CD4-positive, alpha-beta T cell treated with Interleukin-10 for 1 hour (primary cell): ENCODE measurements around the gene SPATA13.
A peak's percentile ranks its signal among the peaks of the same experiment; 100 is the strongest.

Experiments used
- DNase-seq: peaks from one replicate; pipeline ENCODE4 v3.0.0-alpha.2; 2020

Gene SPATA13

DNA sequence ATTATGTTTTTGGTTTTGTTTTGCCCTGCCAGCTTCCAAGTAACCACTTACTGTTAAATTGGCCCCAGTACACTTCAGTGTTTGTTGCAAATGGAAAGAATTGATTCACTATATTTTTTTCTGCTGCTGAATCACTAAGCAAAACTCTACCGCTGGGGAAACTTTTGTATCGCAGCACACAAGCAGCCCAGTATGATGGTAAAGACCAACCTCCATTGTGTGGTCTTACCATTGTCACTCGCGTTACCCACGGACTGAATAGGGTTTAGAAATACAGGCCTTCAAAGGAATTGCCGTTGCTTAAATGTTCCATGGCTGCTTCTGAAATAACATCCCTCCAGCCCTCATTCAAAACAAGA is 7.9 kb downstream of the SPATA13 start:
- DNase-seq = no peak

DNA sequence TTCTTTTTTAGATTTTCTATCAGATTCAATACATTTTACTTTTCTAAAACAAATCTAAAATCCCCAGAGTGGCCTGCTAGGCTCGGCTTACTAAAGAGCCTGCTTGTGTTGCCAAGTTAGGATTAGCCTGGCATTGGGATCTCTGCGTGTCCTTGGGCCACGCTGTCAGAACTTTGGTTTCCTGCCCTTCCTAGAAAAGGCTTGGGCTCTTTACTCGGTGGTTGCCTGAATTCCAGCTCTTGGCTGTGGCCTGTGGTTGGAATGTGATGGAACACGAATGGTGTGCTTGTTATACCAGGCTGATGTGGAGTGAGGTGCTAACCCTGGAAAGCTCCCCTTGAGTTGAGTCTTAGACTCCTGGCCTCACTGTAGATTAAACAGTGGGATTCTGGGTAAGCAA is 8.5 kb downstream of the SPATA13 start:
- DNase-seq = no peak

DNA sequence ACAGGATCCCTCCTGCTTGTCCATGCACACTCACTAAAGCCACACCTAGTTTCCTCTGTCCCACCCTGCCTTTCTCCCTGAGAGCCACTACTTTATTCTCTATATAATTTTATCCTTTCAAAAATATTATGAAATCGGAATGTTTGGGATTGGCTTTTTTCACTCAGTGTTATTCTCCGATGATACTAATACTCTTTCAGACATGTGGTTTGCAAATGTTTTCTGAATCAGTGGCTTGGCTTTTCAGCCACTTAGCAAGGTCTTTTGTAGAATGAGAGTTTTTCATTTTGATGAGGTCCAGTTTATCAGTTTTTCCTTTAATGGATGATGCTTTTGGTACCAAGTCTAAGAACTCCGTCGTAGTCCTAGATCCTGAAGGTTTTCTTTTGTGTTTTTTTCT is 11.6 kb downstream of the SPATA13 start:
- DNase-seq = no peak

DNA sequence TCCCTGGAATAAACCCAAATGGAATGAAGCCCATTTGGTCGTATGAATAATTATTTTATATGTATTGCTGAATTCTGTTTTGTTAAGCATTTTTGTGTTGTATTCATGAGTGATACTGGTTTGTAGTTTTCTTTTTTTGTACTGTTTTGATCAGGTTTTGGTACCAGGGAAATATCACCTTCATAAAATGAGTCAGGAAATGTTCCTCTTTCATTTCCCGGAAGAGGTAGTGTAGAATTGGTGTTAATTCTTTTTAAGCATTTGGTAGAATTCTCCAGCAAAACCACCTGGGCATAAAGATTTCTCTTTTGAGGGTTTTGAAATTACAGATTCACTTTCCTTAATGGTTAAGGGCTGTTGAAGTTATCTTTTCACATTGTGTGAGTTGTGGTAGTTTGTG is 13.3 kb downstream of the SPATA13 start:
- no peak for DNase-seq

DNA sequence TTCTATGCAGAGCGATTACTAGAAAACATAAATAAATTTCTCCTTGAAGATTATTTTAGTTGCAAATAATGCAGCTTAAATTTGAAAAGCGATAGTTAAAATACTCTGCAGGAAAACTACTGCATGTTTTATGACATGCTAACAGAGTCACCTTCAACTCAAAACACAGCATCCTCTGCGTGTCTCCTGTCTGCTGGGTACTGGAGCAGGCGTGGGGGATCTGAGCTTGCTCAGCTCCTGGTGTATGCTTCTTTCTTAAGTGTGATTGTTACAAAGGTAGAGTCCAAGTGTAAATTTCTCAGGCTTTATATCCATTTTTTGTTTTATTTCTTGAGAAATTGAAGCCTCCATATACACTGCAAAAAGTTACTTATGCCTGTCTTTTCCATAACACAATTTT is 15.3 kb downstream of the SPATA13 start:
- DNase-seq = no peak

DNA sequence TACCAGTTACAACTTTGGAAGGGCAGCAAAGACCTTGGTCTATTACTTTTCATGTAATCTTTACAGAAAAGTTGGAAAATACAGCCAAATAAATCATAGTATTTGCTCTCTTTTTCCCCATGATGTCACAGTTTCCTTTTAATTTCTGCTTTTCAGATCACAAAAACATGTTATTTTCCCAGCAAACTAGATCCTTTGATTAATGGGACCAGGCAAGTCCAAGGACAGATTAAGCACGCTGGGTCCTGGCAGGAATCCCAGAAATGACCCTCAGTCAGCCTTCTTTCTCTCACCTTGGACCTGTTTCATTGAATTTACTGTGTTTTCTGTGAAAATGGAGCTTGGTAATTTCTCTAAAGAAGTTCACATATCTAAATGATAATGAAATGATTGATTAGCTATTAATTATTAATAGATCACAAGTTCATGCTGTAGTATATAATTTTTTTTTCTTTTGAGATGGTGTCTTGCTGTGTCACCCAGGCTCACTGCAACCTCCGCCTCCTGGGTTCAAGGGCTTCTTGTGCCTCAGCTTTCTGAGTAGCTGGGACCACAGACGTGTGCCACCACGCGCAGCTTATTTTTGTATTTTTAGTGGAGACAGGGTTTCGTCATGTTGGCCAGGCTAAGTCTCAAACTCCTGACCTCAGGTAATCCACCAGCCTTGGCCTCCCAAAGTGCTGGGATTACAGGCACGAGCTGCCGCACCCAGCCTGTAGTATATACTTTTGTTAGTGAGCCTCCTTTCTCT is 16.0 kb downstream of the SPATA13 start:
- DNase-seq = no peak

DNA sequence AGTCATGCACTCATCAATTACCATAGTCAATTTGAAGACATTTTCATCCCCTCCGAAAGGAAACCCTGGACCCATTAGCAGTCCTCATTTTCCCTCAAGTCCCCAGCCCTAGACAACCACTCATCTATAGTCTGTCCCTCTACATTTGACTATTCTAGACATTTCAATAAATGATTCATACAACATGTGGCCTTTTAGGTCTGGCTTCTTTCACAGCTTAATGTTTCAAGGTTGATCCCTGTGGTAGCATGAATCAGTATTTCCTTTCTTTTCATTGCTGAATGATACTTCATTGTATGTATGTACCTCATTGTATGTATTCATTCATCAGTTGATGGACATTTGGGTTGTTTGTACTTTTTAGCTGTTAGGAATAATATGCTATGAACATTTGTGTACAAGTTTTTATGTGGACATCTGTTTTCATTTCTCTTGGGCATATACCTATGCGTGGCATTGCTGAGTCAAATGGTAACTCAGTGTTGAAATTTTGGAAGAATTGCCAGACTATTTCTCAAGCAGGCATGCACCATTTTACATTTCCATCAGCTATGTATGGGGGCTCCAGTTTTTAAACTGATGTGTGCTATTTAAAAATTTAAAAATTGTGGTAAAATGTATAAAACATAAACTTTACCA is 18.4 kb downstream of the SPATA13 start:
- DNase-seq = no peak

DNA sequence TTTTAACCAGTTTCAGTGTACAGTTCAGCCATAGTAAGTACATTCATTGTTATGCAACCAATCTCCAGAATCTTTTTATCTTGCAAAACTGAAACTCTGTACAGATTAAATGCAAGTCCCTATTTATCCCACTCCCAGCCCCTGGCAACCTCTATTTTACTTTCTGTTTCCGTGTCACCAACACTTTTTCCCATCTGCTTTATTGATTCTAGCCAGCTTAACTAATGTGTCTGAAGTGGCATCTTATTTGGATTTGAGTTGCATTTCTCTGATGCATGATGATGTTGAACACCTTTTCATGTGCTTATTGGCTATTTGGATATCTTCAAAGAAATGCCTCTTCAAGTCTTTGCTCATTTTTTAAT is 18.9 kb downstream of the SPATA13 start:
- no peak for DNase-seq

DNA sequence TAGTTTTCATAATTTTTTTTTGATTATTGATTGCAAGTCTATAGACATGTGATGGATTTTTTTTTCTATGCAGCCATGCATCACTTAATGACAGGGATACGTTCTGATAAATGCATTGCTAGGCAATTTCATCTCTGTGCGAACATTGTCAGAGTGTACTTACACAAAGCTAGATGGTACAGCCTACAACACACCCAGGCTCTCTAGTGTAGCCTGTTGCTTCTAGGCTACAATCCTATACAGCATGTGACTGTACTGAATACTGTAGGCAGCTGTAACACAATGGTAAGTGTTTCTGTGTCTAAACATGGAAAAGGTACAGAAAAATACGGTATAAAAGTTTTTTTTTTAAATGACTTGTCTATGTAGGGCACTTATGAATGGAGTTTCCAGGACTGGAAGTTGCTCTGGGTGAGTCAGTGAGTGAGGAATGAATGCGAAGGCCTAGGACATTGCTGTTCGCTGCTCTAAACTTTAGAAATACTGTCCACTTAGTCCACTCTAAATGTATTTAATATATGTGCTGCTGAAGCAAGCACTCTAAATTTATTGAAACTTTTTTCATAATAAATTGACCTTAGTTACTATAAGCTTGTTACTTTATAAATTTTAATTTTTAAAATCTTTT is 20.3 kb downstream of the SPATA13 start:
- DNase-seq = no peak

DNA sequence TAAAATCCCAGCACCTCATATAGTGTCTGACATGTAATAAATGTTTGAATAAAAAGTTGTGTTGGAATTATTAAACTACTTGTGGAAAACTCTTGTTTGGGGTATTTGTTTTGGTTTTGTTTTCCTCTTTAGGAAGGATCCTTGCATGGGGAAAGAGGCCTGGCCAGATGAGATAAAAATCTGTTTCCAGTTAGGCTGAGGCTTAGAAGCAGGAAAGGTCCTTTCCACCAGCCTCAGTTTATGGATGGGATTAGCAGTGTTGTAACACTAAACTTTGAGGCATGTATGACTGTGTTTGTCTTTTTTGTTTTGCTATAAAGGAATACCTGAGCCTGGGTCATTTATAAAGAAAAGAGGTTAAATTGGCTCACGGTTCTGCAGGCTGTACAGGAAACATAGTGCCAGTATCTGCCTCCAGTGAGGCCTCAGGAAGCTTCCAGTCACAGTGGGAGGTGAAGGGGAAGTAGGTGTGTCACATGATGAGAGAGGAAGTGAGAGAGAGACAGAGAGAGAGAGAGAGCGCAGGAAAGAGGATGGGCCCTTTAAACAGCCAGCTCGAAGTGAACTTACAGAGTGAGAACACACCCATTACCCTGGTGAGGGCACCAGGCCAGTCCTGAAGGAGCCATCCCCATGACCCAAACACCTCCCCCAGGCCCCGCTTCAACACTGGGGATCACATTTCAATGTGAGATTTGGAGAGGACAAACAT is 21.6 kb downstream of the SPATA13 start:
- DNase-seq = no peak

DNA sequence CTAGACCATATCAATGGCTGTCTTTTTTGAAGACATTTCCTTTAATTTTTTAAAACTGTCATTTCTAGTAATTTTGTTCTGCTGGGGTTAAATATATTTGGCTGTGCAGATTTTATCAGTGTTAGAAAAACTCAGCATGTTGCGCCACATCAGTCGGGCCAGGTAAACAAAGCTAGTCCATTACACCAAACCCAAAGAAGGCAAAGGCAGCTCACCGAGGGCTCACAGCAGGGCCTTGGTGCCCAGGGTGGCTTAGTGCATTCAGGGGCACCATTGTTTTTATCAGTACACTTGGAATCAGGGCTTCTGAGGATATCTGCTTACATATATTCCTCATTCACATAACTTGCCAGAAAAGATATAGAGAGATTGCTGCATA is 22.2 kb downstream of the SPATA13 start:
- DNase-seq = no peak

DNA sequence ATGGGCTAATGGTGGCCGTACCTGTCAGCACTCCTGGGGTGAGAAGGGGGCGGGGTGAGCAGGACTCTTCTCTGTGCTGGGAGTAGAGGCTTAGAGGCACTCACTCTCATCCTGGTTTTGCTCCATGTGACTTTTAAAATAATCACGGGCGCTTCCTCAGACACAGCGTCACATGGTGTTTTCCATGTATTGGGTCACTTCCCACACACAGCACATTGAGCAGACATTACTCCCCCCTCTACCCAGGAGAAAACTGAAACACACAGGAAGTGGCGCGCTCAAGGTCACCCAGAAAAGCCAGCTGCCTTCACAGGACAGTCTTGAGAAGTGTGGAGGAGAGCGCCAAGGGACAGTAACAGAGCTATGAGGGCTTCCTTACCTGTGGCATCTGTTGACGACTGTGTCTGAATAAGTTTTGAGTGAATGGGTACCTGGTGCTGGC is 23.2 kb downstream of the SPATA13 start:
- no peak for DNase-seq

DNA sequence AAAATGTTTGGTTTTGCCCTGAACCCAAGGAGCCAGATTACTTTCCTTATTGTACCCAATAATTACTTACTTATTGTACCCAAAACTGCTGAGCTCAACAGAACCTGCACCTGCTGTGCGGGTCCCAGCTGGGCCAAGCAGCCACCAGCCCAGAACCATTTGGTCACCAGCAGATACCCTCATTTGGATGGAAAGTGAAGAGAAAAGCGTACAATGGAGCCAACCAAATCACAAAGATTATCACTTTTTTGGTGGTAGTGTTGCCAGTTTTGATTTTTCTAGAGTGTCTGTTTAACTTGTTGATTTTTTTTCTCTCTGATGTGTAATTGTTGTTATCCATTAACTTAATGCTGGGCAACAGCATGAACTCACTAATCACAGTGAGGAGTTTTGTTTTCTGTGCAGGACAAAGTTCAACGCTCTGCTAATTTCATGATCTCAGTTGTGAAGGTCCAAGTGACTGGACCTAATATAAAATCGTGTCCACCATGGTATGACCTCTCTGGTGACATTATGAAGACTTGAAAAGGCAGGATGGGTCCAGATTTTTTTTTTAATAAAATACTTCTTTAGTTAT is 23.8 kb downstream of the SPATA13 start:
- DNase-seq = no peak

DNA sequence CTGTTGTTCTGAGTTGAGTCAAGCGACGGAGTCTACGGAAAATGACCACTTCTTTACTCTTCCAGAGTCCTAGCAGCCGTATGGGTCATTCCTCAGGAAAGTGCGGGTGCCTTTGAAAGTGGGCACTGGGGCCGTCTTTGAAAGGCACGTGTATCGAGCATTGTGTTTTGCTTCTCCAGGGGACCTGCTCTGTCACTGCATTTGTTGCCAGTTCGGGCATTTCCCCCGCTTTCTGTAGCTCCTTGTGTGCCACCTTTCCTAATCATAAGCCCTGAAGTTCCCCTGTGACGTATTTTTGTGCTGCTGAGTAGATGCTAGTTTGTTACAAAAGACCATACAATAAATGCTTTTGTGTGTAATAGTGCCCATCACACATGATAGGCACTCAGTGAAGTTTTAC is 24.4 kb downstream of the SPATA13 start:
- no peak for DNase-seq

DNA sequence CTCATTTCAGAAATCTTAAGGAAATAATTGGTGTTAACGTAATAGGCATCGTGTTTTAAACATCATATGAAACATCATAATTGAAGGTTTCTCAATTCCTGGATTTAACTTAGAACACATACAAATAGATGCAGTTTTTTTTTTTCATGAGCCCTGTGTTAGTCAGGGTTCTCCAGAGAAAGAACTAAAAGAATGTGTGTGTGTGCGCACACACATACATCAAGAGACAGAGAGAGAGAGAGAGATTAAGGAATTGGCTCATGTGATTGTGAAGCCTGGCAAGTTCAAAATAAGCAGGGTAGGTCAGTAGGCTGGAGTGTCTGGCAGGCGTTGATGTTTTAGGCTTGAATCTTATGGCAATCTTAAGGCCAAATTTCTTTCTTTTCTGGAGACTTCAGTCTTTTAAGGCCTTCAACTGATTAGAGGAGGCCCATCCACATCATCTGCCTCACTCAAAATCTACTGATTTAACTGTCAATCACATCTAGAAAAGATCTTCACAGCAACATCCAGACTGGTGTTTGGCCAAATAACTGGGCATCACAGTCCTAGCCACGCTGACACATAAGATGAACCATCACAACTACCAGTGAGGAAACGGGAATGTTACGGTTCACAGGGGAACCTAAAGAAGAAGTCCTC is 25.2 kb downstream of the SPATA13 start:
- no peak for DNase-seq

DNA sequence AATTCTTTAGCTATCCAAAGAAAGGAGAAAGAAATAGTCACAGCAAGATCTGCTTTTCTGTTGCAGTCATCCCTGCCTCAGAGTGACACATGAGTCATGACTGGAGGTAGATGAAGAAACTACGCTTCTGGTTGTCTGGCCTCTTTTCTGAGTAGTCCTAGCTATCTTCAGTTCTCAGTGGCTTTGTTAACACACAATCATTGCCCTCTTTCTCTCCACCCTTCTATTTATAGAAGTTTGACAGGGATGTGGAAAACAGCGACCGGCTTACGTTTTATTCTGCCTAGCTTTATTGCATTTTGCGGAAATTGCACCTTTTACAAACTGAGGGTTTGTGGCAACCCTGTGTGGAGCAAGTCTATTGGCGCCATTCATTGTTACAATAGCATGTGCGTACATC is 26.7 kb downstream of the SPATA13 start:
- DNase-seq = peak; percentile 16

DNA sequence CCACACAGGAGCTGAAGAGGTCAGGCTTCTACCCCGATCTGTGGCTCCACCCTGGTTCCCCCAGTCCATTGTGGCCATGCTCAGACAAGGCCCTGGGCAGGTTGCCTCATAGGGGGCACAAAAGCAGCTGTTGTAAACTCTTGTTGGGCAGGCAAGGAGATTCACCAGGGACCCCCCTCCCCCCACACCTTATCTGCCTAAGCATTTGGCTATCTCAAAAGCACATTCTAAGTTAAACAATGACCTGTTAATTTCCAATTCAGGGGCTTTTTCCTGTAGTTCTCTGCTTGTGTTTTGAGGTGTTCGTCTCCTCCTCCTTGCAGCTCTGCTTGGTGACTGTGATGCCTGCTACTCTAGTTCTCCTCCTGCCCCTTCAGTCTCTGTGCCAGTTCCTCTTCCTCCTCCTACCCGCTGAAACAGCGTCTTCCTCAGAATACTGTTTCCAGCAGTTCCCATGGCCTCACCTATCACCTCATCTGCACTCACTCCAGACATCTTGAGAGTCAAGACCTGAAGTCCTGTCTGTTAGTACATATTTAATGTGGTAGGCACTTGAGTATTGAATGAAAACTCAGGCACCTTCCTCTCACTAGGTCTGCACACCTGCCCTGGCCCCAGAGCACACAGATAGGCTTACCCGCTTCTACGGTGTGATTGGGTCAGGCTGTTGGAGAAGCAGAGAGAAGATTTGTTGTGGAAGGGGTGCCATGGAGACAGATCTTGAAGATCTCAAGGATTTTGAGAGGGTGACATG is 31.7 kb downstream of the SPATA13 start:
- DNase-seq = no peak

DNA sequence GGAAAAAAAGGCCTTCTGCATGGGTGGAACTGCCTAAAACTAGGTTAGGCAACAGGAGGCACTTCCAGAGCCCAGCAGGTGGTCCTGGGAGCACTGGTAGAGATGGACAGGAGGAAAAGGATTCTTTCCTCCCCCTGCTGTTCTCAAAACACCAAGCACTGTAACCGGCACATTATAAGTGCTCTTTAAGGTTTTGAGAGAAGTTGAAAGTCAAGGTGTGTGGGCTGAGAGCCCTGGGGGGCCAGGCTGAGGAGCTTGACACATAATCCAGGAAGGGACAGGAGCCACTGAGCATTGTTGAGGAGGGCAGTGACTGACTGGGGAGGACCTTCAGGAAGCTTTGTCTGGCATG is 32.3 kb downstream of the SPATA13 start:
- no peak for DNase-seq

DNA sequence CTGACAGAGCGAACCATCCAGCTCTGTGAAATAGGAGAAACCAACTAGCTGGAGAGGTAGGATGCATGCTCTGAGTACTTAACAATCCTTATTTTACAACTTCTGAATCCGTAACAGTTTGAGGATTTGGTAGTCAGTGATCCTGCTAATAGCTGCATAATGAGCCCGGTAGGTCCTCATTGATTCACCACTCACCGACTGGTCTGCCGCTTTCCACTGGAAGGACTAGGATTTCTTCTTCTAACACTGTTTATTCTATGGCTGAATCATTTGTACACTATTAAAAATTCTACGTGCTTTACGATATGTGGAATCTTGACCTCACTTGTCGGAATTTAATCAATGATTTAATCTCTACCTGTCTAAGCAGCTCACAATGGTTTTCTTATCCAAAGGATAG is 33.9 kb downstream of the SPATA13 start:
- DNase-seq = no peak

DNA sequence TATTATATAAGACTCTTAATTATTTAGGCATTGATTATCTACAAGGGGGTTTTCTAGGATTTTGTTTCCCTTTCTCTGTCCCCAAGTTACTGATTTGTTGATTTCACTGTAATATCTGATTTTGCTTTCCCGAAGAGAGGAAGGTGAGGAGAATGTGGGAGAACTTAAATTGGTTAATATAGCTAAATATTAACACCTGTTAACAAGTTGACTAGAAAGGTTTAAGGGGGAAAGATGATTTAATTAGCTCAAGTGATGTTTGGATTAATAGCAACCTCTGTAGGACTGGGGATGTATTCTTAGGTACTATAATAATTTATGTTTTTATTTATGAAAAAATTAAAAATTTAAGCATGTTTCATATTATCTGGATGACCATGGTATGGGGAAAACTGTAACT is 35.1 kb downstream of the SPATA13 start:
- no peak for DNase-seq

DNA sequence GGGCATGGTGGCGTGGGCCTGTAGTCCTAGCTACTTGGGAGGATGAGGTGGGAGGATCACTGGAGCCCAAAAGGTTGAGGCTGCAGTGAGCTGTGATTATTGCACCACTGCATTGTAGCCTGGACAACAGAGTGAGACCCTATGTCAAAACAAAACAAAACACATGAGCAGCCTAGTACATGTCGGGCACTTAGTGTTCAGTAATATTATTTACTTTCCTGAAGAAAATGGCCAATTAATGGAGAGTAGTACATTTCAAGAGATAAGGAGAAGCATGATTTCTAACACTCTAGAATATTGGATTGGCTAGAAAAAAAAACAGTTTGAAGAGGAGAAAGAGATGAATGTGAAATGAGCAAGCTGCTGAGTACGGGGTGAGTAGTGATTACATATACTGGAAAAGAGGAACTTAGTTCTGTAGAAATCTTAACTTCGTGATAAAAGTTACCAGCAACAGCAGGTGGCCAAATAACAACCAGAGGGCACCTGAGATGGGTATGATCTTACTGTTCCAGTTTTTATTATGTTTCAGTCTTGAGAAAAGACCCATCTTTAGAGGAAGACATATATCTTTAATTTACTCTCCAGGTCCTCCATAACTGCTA is 36.2 kb downstream of the SPATA13 start:
- DNase-seq = no peak

DNA sequence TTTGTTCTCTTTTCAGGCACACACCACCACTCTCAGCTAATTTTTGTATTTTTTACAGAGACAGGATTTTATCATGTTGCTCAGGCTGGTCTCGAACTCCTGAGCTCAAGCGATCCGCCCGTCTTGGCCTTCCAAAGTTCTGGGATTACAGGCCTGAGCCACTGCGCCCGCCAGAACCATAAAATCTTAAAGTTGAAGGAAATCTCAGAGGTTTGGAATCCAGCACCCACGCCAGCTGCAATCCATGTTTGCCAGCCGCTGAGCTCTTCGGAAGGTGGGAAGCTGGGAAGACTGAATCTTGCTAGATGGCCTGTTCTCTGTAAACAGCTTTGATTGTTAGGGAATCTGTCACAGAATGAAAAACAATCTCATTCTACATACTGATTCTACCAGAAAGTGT is 38.5 kb downstream of the SPATA13 start:
- no peak for DNase-seq
